ENCODE data around the gene ARL5A.

ARL5A gene

GRCh38 chr2:151765760-151766410, 62.3 kb downstream of the ARL5A start:
- no peak for DNase-seq

- DNase-seq: no peak
These were observed 65.5 kb downstream of the ARL5A start for GRCh38 chr2:151762694-151763093.

DNA sequence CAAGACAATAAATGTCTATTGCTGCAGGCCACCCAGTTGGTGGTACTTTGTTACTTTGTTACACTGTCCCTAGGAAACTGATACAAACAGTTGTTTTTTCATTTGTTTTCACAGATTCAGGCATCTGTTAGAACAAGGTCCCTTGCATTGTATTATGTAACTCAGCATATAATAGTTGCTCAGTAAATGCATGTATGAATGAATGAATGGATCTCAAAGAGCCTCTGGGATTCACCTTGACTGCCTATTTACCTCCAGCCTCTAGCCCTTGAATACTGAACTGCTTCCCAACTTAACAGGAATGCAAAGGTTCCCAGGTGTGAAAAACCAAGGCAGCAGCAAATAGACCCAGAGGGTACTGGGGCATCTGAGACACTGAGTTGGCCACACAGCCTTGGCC, 66.5 kb downstream of the ARL5A start:
- no peak for DNase-seq

- no peak for DNase-seq
These were observed 67.0 kb downstream of the ARL5A start for GRCh38 chr2:151761193-151761592.

GRCh38 chr2:151760139-151760650, 68.0 kb downstream of the ARL5A start:
- DNase-seq: no peak

DNA sequence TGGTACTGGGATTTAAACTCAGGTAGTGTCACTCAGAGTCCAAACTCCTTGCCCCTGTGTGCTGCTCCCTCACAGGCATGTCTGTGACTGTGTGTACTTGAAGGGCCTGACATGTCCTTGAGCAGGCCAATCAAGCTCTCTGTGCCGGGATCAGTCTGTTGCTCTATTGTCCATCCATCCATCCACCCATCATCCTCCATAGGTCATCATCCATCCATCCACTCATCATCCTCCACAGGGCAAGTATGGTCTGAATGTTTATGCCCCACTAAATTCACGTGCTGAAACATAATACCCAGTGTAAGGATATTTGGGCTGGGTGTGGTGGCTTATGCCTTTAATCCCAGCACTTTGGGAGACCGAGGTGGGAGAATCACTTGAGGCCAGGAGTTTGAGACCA, 69.5 kb downstream of the ARL5A start:
- DNase-seq: no peak

GRCh38 chr2:151757861-151758260, 70.4 kb downstream of the ARL5A start:
- DNase-seq: no peak

GRCh38 chr2:151756820-151757219, 71.4 kb downstream of the ARL5A start:
- no peak for DNase-seq

GRCh38 chr2:151754253-151754897, 73.8 kb downstream of the ARL5A start:
- DNase-seq: no peak

DNA sequence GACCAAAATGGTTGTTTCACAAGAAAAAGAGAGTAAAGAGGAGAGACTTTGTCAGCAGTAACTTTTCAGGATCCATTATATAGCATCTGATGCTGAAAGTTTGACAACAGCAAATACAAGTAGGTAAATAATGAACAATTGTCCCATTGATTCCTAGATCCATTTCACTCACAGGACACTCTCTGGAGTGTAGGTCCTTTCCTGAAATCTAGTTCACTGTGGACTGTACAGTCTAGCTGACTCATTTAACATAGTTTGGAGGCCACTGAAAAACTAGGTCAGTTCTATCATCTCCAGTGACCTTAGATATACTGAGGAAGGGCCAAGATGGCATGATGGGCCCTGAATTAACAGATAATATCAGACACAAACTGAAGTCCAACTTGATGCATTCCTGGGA, 74.7 kb downstream of the ARL5A start:
- DNase-seq: no peak
